ENCODE measurements around the gene ZBTB38.

Gene ZBTB38

GRCh38 chr3:141365201-141365600, 3.1 kb upstream of the ZBTB38 start:
- TF ChIP-seq CTCF (conservative IDR thresholded peaks at IDR 0.05; ENCODE audit: control insufficient read depth, insufficient read depth, low read depth, low read length): no peak
- H3K4me3 ChIP-seq (ENCODE audit: control insufficient read depth, low read depth, low read length): no peak overlapping the region
- DNase-seq (ENCODE audit: low read depth): no peak

GRCh38 chr3:141366285-141367037, 1.8 kb upstream of the ZBTB38 start:
- no peak overlapping the region for H3K4me3 ChIP-seq (ENCODE audit: control insufficient read depth, low read depth, low read length)
- TF ChIP-seq CTCF (conservative IDR thresholded peaks at IDR 0.05; ENCODE audit: control insufficient read depth, insufficient read depth, low read depth, low read length): peak; percentile 35
- DNase-seq (ENCODE audit: low read depth): peak; percentile 98

- peak; percentile 100 for DNase-seq (ENCODE audit: low read depth)
- no peak for TF ChIP-seq CTCF (conservative IDR thresholded peaks at IDR 0.05; ENCODE audit: control insufficient read depth, insufficient read depth, low read depth, low read length)
- H3K4me3 ChIP-seq (ENCODE audit: control insufficient read depth, low read depth, low read length): no peak overlapping the region
These were observed 1.1 kb upstream of the ZBTB38 start for GRCh38 chr3:141367038-141367730.

GRCh38 chr3:141368925-141369794, 856 bp downstream of the ZBTB38 start:
- peak overlapping the region; percentile 33 for H3K4me3 ChIP-seq (ENCODE audit: control insufficient read depth, low read depth, low read length)
- DNase-seq (ENCODE audit: low read depth): peak; percentile 95
- no peak for TF ChIP-seq CTCF (conservative IDR thresholded peaks at IDR 0.05; ENCODE audit: control insufficient read depth, insufficient read depth, low read depth, low read length)

- peak overlapping the region; percentile 12 for H3K4me3 ChIP-seq (ENCODE audit: control insufficient read depth, low read depth, low read length)
- DNase-seq (ENCODE audit: low read depth): peak; percentile 92
- TF ChIP-seq CTCF (conservative IDR thresholded peaks at IDR 0.05; ENCODE audit: control insufficient read depth, insufficient read depth, low read depth, low read length): peak; percentile 24
These were observed 1.8 kb downstream of the ZBTB38 start for GRCh38 chr3:141370065-141370533.

- no peak for TF ChIP-seq CTCF (conservative IDR thresholded peaks at IDR 0.05; ENCODE audit: control insufficient read depth, insufficient read depth, low read depth, low read length)
- DNase-seq (ENCODE audit: low read depth): no peak
- H3K4me3 ChIP-seq (ENCODE audit: control insufficient read depth, low read depth, low read length): no peak overlapping the region
These were observed 3.6 kb downstream of the ZBTB38 start for GRCh38 chr3:141371882-141372281.
